Skeletal muscle satellite cell (primary cell): ENCODE data around the gene NPFFR1.
A peak's percentile ranks its signal among the peaks of the same experiment; 100 is the strongest.
"Not testable (repeated sequence)": the region's sequence is repeated elsewhere in the genome, so short reads cannot be mapped to it uniquely, and the experiment has no call there.

Source experiments
- H3K27me3 ChIP-seq: 2 replicates; pipeline ENCODE4 v1.7.0; 2013; ENCODE audit warnings: low read length; ENCODE audit not compliant: control insufficient read depth, insufficient read depth
- H3K36me3 ChIP-seq: 2 replicates; pipeline ENCODE4 v1.7.0; 2013; ENCODE audit warnings: mild to moderate bottlenecking, control low read depth, low read length; ENCODE audit not compliant: insufficient read depth
- H3K4me1 ChIP-seq: 2 replicates; pipeline ENCODE4 v1.7.0; 2013; ENCODE audit warnings: low read length; ENCODE audit not compliant: control insufficient read depth, insufficient read depth
- H3K4me2 ChIP-seq: 2 replicates; pipeline ENCODE4 v1.7.0; 2013; ENCODE audit warnings: mild to moderate bottlenecking, low read length
- H3K4me3 ChIP-seq: 2 replicates; pipeline ENCODE4 v1.7.0; 2013; ENCODE audit warnings: low read length
- H3K9ac ChIP-seq: 2 replicates; pipeline ENCODE4 v1.7.0; 2013; ENCODE audit warnings: mild to moderate bottlenecking, low read depth, low read length, moderate library complexity
- H3K9me3 ChIP-seq: replicated peaks from 2 replicates; pipeline ENCODE4 v1.7.0; 2013; ENCODE audit warnings: mild to moderate bottlenecking, control low read depth, low read length

NPFFR1 gene

DNA sequence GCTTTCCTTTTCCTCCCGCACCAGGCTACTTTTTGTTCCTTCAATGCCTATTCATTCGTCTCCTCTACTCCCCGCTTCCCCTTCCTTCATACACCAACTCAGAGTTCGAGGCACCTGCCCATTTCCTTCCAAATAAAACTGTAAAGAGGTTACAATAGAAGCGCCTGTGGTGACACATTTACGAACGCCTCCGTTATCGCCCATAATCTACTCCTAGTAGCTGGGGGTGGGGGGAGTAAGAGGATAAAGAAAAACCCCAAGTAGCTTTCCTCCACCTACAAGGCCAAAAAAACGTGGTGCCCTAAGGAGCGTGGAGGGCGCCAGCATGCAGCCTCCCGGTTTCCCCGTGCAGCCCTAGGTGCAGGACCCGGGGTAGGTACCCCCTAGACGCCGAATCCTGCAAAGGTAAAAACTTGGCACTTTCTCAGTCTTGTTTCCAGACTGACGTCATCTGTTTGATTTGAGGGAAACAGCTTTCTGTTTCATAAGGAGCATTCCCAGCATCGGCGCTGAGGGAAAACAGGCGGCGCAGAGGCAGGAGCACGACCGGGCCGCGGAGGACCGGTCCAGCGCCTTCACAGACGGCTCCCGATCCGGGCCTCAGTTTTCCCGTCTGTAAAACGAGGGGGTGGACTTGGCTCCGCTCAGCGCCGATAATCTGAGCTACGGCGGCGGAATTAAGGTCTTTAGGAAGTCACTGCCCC lies 51.5 kb downstream of the NPFFR1 start:
- no peaks in the 10 kb centered on the region for H3K9me3 ChIP-seq
- H3K36me3 ChIP-seq, result peaks cover 10% of the 10 kb centered on the region
- H3K4me1 ChIP-seq, result peaks cover 14% of the 10 kb centered on the region
- peak overlapping the region; percentile 80 for H3K4me3 ChIP-seq
- H3K9ac ChIP-seq, result peak overlapping the region; percentile 90
- peak overlapping the region; percentile 97 for H3K4me2 ChIP-seq
- no peaks in the 10 kb centered on the region for H3K27me3 ChIP-seq

DNA sequence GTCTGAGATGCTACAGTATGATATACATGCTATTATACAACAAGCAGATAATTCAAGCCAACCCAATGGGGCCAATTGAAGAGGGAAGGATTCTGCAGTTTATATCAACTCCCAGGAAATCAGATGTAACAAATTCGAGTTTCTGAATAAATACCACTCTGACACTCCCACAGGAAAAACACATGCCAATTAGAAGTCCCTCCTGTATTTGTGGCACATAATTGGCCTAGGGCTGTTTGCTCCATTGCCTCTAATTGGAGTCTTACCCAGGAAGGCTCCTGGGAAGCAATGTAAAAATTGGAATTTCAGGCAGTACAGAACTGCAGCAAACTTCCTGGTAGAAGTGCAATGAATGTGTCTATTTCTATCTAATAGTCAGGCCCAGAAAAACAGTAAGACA lies 55.3 kb downstream of the NPFFR1 start:
- Histone ChIP-seq H3K4me2 (no peak overlapping the region), H3K4me3 (no peak overlapping the region), H3K9me3 (no peaks in the 10 kb centered on the region), H3K36me3 (peaks cover 25% of the 10 kb centered on the region), H3K9ac (no peak overlapping the region), H3K4me1 (peaks cover 11% of the 10 kb centered on the region), H3K27me3 (no peaks in the 10 kb centered on the region)

DNA sequence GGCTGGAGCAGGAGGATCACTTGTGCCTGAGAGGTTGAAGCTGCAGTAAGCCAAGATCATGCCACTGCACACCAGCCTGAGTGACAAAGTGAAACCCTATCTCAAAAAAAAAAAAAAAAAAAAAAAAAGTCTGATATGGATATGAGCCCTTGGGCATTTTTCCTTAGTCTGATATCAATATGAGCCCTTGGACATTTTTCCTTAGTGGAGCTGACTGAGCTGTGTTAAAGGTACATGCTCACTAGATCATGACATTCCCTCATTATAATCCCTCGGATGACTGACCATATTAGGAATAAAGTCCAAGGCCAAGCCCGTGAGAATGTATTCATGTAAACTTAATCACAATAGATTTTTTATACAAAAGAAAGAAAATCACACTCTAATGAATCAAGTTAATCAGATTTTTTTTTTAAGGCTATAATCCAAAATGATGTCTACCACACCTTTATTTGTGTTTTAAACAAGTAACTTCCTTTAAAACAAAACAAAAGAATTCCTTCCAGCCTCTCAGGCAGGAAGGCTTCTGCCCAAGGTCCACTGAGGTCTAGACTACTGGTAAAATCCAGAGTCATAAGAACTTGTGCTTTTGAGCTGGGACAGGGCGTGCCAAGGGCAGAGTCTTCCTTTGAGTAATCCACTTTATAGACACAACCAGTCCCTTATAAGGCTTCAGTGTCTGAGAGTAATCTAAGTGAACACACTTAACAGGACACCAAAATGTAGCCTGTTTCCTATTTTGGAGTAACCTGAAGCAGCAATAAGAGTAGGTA lies 56.1 kb downstream of the NPFFR1 start:
- H3K27me3 ChIP-seq, result no peaks in the 10 kb centered on the region
- H3K4me3 ChIP-seq, result no peak overlapping the region
- H3K4me1 ChIP-seq, result peaks cover 11% of the 10 kb centered on the region
- no peak overlapping the region for H3K9ac ChIP-seq
- H3K4me2 ChIP-seq, result no peak overlapping the region
- peaks cover 25% of the 10 kb centered on the region for H3K36me3 ChIP-seq
- H3K9me3 ChIP-seq, result no peaks in the 10 kb centered on the region

DNA sequence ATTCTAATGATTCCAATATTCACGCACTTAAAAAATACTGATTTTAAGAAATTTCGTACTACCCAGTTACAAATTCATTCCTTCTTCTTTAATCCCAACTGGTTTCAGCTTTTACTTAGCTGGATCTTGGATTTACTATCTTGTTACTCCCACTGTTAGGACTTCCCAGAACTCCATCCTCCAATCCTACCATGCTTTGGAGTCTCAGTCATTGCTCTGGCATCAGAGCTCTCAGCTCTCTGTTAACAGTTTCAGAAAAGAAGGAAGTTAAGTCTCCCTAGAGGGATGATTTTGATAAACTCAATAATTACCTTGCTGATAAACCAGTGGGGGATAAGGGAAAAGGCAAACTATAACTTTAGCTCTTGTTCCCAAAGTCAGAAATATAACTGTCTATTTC lies 60.1 kb downstream of the NPFFR1 start:
- Histone ChIP-seq H3K36me3 (peaks cover 20% of the 10 kb centered on the region), H3K9me3 (no peaks in the 10 kb centered on the region), H3K4me3 (no peak overlapping the region)

DNA sequence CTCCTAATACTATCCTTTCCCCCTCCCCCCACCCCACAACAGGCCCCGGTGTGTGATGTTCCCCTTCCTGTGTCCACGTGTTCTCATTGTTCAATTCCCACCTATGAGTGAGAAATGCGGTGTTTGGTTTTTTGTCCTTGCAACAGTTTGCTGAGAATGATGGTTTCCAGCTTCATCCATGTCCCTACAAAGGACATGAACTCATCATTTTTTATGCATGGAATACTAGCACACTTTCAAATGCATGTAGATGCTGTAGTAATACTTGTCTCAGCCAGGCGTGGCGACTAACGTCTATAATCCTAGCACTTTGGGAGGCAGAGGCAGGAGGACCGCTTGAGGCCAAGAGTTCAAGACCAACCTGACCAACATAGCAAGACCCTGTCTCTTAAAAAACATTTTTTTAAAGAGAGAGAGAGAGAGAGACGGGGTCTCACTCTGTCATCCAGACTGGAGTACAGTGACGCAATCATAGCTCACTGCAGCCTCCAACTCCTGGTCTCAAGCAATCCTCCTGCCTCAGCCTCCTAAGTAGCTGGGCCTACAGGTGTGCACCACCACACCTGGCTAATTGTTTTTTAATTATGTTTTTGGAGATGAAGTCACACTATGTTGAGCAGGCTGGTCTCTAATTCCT lies 60.9 kb downstream of the NPFFR1 start:
- peaks cover 25% of the 10 kb centered on the region for H3K36me3 ChIP-seq
- H3K9me3 ChIP-seq, result not testable (repeated sequence)

More for the DNA sequence above, 60.1 kb downstream of the NPFFR1 start:
- Histone ChIP-seq H3K9ac (no peak overlapping the region), H3K27me3 (no peaks in the 10 kb centered on the region), H3K4me2 (no peak overlapping the region), H3K4me1 (no peaks in the 10 kb centered on the region)

DNA sequence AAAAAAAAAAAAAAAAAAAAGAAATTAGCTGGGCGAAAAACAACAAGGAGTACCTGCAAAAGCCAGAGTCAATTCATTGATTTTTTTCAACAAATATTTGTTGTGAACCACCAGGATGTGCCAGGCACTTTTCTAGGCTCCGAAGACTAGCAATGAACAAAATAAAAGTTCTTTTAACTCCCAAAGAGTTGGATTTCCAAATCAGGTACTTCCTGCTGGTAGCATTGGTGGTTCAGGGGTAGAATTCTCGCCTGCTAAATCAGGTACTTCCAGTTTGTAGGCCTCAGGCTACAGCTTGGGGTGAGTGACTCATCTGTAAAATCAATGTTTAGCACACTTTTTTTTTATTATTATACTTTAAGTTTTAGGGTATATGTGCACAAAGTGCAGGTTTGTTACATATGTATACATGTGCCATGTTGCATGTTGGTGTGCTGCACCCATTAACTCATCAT lies 61.4 kb downstream of the NPFFR1 start:
- Histone ChIP-seq H3K9ac (no peak overlapping the region), H3K9me3 (no peaks in the 10 kb centered on the region), H3K36me3 (peaks cover 28% of the 10 kb centered on the region), H3K27me3 (no peaks in the 10 kb centered on the region), H3K4me2 (no peak overlapping the region), H3K4me1 (no peaks in the 10 kb centered on the region), H3K4me3 (no peak overlapping the region)

More for the DNA sequence above, 60.9 kb downstream of the NPFFR1 start:
- not testable (repeated sequence) for H3K9ac ChIP-seq, H3K4me3 ChIP-seq, H3K4me2 ChIP-seq, H3K4me1 ChIP-seq, H3K27me3 ChIP-seq

DNA sequence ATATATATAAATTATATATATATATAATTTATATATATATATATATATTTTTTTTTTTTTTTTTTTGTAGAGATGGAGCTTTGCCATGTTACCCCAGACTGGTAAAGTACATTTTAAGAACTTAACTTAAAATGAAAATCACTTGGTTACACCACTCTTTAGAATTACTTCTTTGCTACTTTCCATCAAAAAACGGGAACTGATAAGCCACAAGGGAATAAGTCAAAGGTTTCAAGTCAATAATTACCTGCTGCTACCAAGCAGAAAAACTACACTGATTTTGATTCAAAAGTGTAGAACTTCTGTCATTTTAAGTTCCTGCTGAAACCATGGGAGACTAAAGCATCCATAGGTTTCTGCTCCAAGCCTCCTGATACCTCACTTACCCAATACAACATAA lies 62.8 kb downstream of the NPFFR1 start:
- Histone ChIP-seq H3K4me3 (no peak overlapping the region), H3K9me3 (no peaks in the 10 kb centered on the region), H3K9ac (no peak overlapping the region), H3K4me1 (no peaks in the 10 kb centered on the region), H3K27me3 (no peaks in the 10 kb centered on the region), H3K36me3 (peaks cover 25% of the 10 kb centered on the region), H3K4me2 (no peak overlapping the region)

DNA sequence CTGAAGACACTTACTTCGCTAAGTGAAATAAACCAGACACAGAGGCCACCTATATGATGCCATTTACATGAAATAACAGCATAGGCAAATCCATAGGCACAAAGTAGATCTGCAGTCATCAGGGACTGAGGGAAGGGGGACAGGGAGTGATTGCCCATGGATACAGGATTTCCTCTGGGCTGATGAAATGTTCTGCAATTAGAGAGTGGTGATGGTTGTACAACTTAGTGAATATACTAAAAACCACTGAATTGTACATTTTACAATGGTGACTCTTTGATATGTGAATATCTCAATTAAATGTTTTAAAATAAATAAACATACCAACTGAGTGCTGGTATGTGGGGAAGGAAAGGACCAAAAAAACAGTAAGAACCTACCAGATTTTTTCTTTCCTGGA lies 70.9 kb downstream of the NPFFR1 start:
- H3K27me3 ChIP-seq, result no peaks in the 10 kb centered on the region
- H3K9me3 ChIP-seq, result no peaks in the 10 kb centered on the region
- H3K4me1 ChIP-seq, result no peaks in the 10 kb centered on the region
- H3K36me3 ChIP-seq, result peaks cover 65% of the 10 kb centered on the region
- H3K4me2 ChIP-seq, result no peak overlapping the region
- H3K4me3 ChIP-seq, result no peak overlapping the region
- H3K9ac ChIP-seq, result no peak overlapping the region

DNA sequence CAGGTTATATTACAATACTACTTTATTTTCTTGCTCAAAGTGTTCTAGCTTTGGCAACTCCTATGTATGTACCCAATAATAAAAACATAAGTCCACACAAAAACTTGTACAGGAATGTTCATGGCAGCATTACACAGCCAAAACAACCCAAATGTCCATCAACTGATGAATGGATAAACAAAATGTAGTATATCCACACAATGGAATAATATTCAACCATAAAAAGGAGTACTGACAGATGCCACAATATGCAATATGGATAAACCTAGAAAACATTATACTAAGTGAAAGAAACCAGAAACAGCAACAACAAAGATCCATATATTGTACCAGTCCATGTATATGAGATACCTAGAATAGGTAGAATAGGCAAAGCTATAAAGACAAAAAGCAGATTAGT lies 71.5 kb downstream of the NPFFR1 start:
- no peak overlapping the region for H3K9ac ChIP-seq
- H3K36me3 ChIP-seq, result peaks cover 64% of the 10 kb centered on the region
- no peaks in the 10 kb centered on the region for H3K27me3 ChIP-seq
- H3K4me1 ChIP-seq, result no peaks in the 10 kb centered on the region
- no peak overlapping the region for H3K4me2 ChIP-seq
- no peak overlapping the region for H3K4me3 ChIP-seq
- no peaks in the 10 kb centered on the region for H3K9me3 ChIP-seq

DNA sequence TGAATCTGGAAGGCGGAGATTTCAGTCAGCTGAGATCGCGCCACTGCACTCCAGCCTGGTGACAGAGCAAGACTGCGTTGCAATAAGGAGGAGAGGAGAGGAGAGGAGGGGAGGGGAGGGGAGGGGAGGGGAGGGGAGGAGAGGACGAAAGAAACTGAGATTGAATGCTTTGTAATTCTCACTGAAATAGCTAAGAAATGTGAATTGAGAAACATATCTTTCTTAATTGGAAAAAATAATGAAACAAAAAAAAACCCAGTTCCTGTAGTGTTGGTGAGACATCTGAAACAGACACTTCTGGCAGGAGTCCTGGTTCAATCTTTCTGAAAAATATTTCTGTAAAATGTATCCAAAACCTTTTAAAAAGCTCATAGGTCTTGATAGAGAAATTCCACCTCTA lies 77.0 kb downstream of the NPFFR1 start:
- H3K27me3 ChIP-seq, result no peaks in the 10 kb centered on the region
- peaks cover 67% of the 10 kb centered on the region for H3K36me3 ChIP-seq
- no peaks in the 10 kb centered on the region for H3K9me3 ChIP-seq
- H3K4me1 ChIP-seq, result no peaks in the 10 kb centered on the region
- no peak overlapping the region for H3K4me3 ChIP-seq
- H3K9ac ChIP-seq, result no peak overlapping the region
- H3K4me2 ChIP-seq, result no peak overlapping the region

DNA sequence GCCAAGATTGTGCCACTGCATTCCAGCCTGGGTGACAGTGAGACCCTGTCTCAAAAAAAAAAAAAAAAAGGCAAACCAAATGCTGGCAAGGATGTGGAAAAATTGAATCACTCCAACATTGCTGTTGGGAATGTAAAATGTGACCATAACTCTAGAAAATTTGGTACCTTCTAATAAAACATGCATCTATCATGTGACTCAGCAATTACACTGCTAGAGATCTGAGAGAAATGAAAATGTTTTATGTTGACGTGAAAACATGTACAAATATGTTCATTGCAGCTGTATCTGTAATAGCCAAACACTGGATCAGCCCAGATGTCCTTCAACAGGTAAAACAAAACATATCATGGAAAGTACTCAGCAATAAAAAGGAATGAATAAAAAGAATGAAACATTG lies 82.7 kb downstream of the NPFFR1 start:
- H3K36me3 ChIP-seq, result peaks cover 62% of the 10 kb centered on the region
- H3K27me3 ChIP-seq, result no peaks in the 10 kb centered on the region
- no peaks in the 10 kb centered on the region for H3K9me3 ChIP-seq
- no peak overlapping the region for H3K9ac ChIP-seq
- H3K4me1 ChIP-seq, result no peaks in the 10 kb centered on the region
- H3K4me3 ChIP-seq, result no peak overlapping the region
- H3K4me2 ChIP-seq, result no peak overlapping the region
